Measurements from ENCODE around the gene SENP3. TPM values are rescaled to one million over a fixed set of nuclear protein-coding genes. Genes with fewer than 3 reads are reported as not detected.
A peak's percentile ranks its signal among the peaks of the same experiment; 100 is the strongest.

Gene SENP3
- total RNA-seq, 1 donor = 75.1 TPM

DNA sequence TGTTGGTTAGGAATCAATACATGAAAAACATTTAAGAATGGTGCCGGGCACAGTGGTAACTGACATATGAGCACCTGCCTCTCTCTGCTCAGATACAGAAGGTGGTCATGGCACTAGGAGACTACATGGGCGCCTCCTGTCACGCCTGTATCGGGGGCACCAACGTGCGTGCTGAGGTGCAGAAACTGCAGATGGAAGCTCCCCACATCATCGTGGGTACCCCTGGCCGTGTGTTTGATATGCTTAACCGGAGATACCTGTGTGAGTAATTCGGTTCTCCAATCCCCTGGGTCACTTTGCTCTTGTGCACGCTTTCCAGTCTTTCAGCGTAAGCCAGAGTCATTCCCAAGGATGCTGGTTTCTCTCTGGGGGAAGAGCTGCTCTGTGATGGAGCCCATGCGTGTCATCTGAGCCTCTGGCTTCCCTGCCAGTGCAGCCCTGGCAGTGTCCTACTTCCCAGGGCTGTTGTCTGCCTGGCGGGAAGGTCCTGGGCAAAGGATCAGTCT lies 14.8 kb downstream of the SENP3 start:
- H3K4me3 ChIP-seq (ENCODE audit: low read depth, low read length) = no peak overlapping the region
- no peak for DNase-seq (ENCODE audit: low read depth)
- TF ChIP-seq, protein P1, sequence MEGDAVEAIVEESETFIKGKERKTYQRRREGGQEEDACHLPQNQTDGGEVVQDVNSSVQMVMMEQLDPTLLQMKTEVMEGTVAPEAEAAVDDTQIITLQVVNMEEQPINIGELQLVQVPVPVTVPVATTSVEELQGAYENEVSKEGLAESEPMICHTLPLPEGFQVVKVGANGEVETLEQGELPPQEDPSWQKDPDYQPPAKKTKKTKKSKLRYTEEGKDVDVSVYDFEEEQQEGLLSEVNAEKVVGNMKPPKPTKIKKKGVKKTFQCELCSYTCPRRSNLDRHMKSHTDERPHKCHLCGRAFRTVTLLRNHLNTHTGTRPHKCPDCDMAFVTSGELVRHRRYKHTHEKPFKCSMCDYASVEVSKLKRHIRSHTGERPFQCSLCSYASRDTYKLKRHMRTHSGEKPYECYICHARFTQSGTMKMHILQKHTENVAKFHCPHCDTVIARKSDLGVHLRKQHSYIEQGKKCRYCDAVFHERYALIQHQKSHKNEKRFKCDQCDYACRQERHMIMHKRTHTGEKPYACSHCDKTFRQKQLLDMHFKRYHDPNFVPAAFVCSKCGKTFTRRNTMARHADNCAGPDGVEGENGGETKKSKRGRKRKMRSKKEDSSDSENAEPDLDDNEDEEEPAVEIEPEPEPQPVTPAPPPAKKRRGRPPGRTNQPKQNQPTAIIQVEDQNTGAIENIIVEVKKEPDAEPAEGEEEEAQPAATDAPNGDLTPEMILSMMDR (IDR thresholded peaks at IDR 0.05; ENCODE audit: insufficient read depth, low read depth, low read length) = no peak

DNA sequence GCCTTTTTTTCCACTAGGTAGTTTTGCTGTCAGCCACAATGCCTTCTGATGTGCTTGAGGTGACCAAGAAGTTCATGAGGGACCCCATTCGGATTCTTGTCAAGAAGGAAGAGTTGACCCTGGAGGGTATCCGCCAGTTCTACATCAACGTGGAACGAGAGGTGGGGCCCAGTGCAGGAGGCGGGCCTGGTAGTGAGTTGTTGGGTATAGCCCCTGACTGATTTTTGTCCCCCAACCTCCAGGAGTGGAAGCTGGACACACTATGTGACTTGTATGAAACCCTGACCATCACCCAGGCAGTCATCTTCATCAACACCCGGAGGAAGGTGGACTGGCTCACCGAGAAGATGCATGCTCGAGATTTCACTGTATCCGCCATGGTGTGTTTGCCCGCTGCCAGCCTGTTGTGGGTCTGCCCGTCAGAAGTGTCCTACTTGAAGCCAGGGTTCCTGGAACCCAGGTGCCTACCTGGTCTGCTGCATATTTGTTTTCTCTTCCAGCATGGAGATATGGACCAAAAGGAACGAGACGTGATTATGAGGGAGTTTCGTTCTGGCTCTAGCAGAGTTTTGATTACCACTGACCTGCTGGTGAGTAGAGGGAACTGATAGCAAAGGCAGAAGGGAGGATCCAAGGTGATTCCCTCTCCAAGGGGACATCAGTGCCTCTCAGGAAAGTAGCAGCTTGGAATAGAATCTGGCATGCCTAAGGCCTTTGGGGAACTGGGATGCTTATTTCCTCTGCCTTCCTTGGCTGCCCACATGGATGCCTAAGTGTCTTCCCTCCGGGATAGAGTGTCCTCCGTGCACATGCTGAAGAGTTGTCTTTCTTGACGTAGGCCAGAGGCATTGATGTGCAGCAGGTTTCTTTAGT lies 15.8 kb downstream of the SENP3 start:
- no peak for DNase-seq (ENCODE audit: low read depth)
- TF ChIP-seq, protein P1 (IDR thresholded peaks at IDR 0.05; ENCODE audit: insufficient read depth, low read depth, low read length) = no peak
- H3K4me3 ChIP-seq (ENCODE audit: low read depth, low read length) = no peak overlapping the region

DNA sequence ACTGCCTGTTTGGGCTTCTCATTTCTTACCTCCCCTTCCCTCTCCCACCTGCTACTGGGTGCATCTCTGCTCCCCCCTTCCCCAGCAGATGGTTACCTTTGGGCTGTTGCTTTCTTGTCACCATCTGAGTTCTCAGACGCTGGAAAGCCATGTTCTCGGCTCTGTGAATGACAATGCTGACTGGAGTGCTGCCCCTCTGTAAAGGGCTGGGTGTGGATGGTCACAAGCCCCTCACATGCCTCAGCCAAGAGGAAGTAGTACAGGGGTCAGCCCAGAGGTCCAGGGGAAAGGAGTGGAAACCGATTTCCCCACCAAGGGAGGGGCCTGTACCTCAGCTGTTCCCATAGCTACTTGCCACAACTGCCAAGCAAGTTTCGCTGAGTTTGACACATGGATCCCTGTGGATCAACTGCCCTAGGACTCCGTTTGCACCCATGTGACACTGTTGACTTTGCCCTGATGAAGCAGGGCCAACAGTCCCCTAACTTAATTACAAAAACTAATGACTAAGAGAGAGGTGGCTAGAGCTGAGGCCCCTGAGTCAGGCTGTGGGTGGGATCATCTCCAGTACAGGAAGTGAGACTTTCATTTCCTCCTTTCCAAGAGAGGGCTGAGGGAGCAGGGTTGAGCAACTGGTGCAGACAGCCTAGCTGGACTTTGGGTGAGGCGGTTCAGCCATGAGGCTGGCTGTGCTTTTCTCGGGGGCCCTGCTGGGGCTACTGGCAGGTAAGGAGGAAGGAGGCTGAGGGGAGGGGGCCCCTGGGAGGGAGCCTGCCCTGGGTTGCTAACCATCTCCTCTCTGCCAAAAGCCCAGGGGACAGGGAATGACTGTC lies 17.5 kb downstream of the SENP3 start, which contains the start of gene CD68:
Gene CD68, plus strand, starts transcription at position 638 of the 833 bp plus-strand sequence. Its CDS starts 40 bp downstream, at position 678.
- DNase-seq (ENCODE audit: low read depth) = peak; percentile 94
- peak within 1 kb of the TSS; percentile 15 for H3K4me3 ChIP-seq (ENCODE audit: low read depth, low read length)
- TF ChIP-seq, protein P1 (IDR thresholded peaks at IDR 0.05; ENCODE audit: insufficient read depth, low read depth, low read length) = no peak

DNA sequence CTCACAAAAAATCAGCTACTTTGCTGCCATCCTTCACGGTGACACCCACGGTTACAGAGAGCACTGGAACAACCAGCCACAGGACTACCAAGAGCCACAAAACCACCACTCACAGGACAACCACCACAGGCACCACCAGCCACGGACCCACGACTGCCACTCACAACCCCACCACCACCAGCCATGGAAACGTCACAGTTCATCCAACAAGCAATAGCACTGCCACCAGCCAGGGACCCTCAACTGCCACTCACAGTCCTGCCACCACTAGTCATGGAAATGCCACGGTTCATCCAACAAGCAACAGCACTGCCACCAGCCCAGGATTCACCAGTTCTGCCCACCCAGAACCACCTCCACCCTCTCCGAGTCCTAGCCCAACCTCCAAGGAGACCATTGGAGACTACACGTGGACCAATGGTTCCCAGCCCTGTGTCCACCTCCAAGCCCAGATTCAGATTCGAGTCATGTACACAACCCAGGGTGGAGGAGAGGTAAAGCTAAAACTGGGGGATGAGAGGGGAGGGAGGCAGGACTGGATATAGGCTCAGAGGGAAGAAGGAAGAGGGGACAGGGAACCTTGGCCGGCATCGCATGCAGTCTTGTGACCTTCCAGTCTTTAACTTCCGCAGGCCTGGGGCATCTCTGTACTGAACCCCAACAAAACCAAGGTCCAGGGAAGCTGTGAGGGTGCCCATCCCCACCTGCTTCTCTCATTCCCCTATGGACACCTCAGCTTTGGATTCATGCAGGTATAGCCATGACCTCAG lies 18.3 kb downstream of the SENP3 start:
- TF ChIP-seq, protein P1 (IDR thresholded peaks at IDR 0.05; ENCODE audit: insufficient read depth, low read depth, low read length) = no peak
- DNase-seq (ENCODE audit: low read depth) = no peak
- peak overlapping the region; percentile 15 for H3K4me3 ChIP-seq (ENCODE audit: low read depth, low read length)

DNA sequence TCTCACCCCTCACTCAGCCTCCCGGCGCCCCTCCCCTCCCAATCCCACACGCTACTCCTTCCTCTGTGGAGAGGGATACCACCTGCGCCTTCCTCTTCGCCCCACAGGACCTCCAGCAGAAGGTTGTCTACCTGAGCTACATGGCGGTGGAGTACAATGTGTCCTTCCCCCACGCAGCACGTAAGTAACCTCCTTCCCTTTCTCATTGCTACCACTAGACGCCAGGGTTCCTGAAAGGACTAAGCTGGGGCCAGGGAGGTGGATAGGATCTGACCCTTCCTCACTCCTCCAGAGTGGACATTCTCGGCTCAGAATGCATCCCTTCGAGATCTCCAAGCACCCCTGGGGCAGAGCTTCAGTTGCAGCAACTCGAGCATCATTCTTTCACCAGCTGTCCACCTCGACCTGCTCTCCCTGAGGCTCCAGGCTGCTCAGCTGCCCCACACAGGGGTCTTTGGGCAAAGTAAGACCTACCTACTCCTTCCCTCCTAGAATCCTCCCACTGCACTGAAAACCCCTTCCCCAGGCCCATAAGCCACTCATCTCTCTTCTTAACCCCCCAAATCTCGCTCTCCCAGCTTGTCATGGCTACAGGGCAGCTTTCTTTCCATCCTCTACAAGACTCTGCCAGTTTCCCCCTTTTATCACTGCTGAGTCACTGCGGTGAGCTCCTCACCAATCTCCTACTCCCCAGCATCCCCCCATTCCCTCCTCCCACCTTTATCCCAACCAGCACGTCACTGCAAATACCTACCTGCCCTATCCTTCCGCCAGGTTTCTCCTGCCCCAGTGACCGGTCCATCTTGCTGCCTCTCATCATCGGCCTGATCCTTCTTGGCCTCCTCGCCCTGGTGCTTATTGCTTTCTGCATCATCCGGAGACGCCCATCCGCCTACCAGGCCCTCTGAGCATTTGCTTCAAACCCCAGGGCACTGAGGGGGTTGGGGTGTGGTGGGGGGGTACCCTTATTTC lies 19.2 kb downstream of the SENP3 start:
- TF ChIP-seq, protein P1 (IDR thresholded peaks at IDR 0.05; ENCODE audit: insufficient read depth, low read depth, low read length) = no peak
- H3K4me3 ChIP-seq (ENCODE audit: low read depth, low read length) = no peak overlapping the region
- no peak for DNase-seq (ENCODE audit: low read depth)
